Measurements from ENCODE around the gene CFAP65. TPM values are rescaled to one million over a fixed set of nuclear protein-coding genes. Genes with fewer than 3 reads are reported as not detected.

The CFAP65 gene
- polyA plus RNA-seq, 1 donor (not counting 4 experiments of a cell fraction or from before 2014, with no cell fraction given), result not detected

GRCh38 chr2:219065484-219065883 is 24.2 kb upstream of the CFAP65 start:
- Histone ChIP-seq H3K4me3 (ENCODE audit: control insufficient read depth in 2 of 3, extremely low read depth in 1 of 3, insufficient read depth in 2 of 3, low read depth in 1 of 3, low read length in 3 of 3) (no peak overlapping the region), H4K20me1 (ENCODE audit: control insufficient read depth, extremely low read depth, insufficient read depth, low read length) (no peaks in the 10 kb centered on the region), H3K4me2 (ENCODE audit: control insufficient read depth, extremely low read depth, insufficient read depth, low read depth, low read length) (no peak overlapping the region), H3K36me3 (ENCODE audit: control insufficient read depth in 2 of 2, extremely low read depth in 1 of 2, insufficient read depth in 2 of 2, low read length in 2 of 2) (no peaks in the 10 kb centered on the region), H3K9me3 (ENCODE audit: control insufficient read depth, low read depth, low read length) (no peaks in the 10 kb centered on the region), H3K27me3 (ENCODE audit: control insufficient read depth, extremely low read depth, insufficient read depth, low read length) (peaks cover 33% of the 10 kb centered on the region), H3K79me2 (ENCODE audit: control insufficient read depth, insufficient read depth, low read length) (no peaks in the 10 kb centered on the region), H2AFZ (ENCODE audit: control insufficient read depth, low read length) (no peak overlapping the region), H3K4me1 (ENCODE audit: control insufficient read depth, extremely low read depth, insufficient read depth, low read length) (no peaks in the 10 kb centered on the region), H3K9me1 (ENCODE audit: control insufficient read depth, extremely low read depth, insufficient read depth, low read length) (no peaks in the 10 kb centered on the region), H3K27ac (ENCODE audit: control insufficient read depth, insufficient read depth, low read length) (no peak overlapping the region), H3K9ac (ENCODE audit: control insufficient read depth, extremely low read depth, insufficient read depth, low read length) (no peak overlapping the region)
- DNase-seq (ENCODE audit: low read depth, low spot score) (no peak), FAIRE-seq (no peak)
- dilution Hi-C loops (cut with MboI; ENCODE audit: extremely low pct_ligation_motif_present, low sequenced_read_pairs), result no loop called here
- TF ChIP-seq EZH2 (IDR thresholded peaks at IDR 0.05; ENCODE audit: low read length) (no peak), CTCF (optimal IDR thresholded peaks at IDR 0.05 in 1 of 3, IDR thresholded peaks at IDR 0.05 in 1 of 3, conservative IDR thresholded peaks at IDR 0.05 in 1 of 3; ENCODE audit: extremely low read depth in 1 of 3, insufficient read depth in 2 of 3, low read length in 3 of 3) (no peak)

- Histone ChIP-seq H3K36me3 (ENCODE audit: control insufficient read depth in 2 of 2, extremely low read depth in 1 of 2, insufficient read depth in 2 of 2, low read length in 2 of 2) (no peaks in the 10 kb centered on the region), H3K4me2 (ENCODE audit: control insufficient read depth, extremely low read depth, insufficient read depth, low read depth, low read length) (no peak overlapping the region), H3K9me1 (ENCODE audit: control insufficient read depth, extremely low read depth, insufficient read depth, low read length) (no peaks in the 10 kb centered on the region), H3K4me3 (ENCODE audit: control insufficient read depth in 2 of 3, extremely low read depth in 1 of 3, insufficient read depth in 2 of 3, low read depth in 1 of 3, low read length in 3 of 3) (no peak overlapping the region), H3K4me1 (ENCODE audit: control insufficient read depth, extremely low read depth, insufficient read depth, low read length) (peaks cover 8% of the 10 kb centered on the region), H3K9me3 (ENCODE audit: control insufficient read depth, low read depth, low read length) (no peaks in the 10 kb centered on the region), H2AFZ (ENCODE audit: control insufficient read depth, low read length) (no peak overlapping the region), H3K27me3 (ENCODE audit: control insufficient read depth, extremely low read depth, insufficient read depth, low read length) (peaks cover 67% of the 10 kb centered on the region), H3K79me2 (ENCODE audit: control insufficient read depth, insufficient read depth, low read length) (no peaks in the 10 kb centered on the region), H3K9ac (ENCODE audit: control insufficient read depth, extremely low read depth, insufficient read depth, low read length) (no peak overlapping the region), H3K27ac (ENCODE audit: control insufficient read depth, insufficient read depth, low read length) (no peak overlapping the region), H4K20me1 (ENCODE audit: control insufficient read depth, extremely low read depth, insufficient read depth, low read length) (peaks cover 2% of the 10 kb centered on the region)
- no peak for TF ChIP-seq EZH2 (IDR thresholded peaks at IDR 0.05; ENCODE audit: low read length)
- no peak for TF ChIP-seq CTCF (optimal IDR thresholded peaks at IDR 0.05 in 1 of 3, IDR thresholded peaks at IDR 0.05 in 1 of 3, conservative IDR thresholded peaks at IDR 0.05 in 1 of 3; ENCODE audit: extremely low read depth in 1 of 3, insufficient read depth in 2 of 3, low read length in 3 of 3)
- no peak for FAIRE-seq
- DNase-seq (ENCODE audit: low read depth, low spot score), result no peak
- dilution Hi-C loops (cut with MboI; ENCODE audit: extremely low pct_ligation_motif_present, low sequenced_read_pairs), result loop anchor here (5.0 kb wide), 1 partner anchor 85 kb away; no protein-coding TSS in a partner anchor
These were observed 20.8 kb upstream of the CFAP65 start for GRCh38 chr2:219062081-219062480.

Measured in keratinocyte (primary cell).